GM23338 (cell line): ENCODE data around the gene POLR2H. TPM values are rescaled to one million over a fixed set of nuclear protein-coding genes. Genes with fewer than 3 reads are reported as not detected.

Experiments
- ATAC-seq: fragments of 200-7000 bp; cut with Tn5 transposase; 3 replicates; pipeline ENCODE4 v1.9.1; 2020
- DNase-seq: peaks from one replicate; pipeline ENCODE4 v3.0.0-alpha.2; 2015; ENCODE audit warnings: low spot score
- H2AFZ ChIP-seq: fragments of 200-600 bp; sonication (generic); 2 replicates; pipeline ENCODE4 v1.8.0; 2016; ENCODE audit warnings: antibody characterized with exemption, mild to moderate bottlenecking, moderate library complexity
- H3F3A ChIP-seq: fragments of 200-600 bp; sonication (generic); replicated peaks from 2 replicates; pipeline ENCODE4 v1.8.0; 2017; ENCODE audit warnings: antibody characterized with exemption, mixed run types, low read depth
- H3K27ac ChIP-seq: fragments of 200-600 bp; sonication (generic); 2 replicates; pipeline ENCODE4 v1.6.1; 2016; ENCODE audit warnings: low read depth
- H3K27me3 ChIP-seq: fragments of 200-600 bp; sonication (generic); 2 replicates; pipeline ENCODE4 v1.8.0; 2016; ENCODE audit warnings: mild to moderate bottlenecking, mixed run types, moderate library complexity; ENCODE audit not compliant: insufficient read depth
- H3K36me3 ChIP-seq: fragments of 200-600 bp; sonication (generic); 2 replicates; pipeline ENCODE4 v1.8.0; 2016; ENCODE audit warnings: mild to moderate bottlenecking; ENCODE audit not compliant: insufficient read depth
- H3K4me1 ChIP-seq: fragments of 200-600 bp; sonication (generic); 2 replicates; pipeline ENCODE4 v1.8.0; 2016; ENCODE audit warnings: mild to moderate bottlenecking, moderate library complexity; ENCODE audit not compliant: insufficient read depth
- H3K4me2 ChIP-seq: fragments of 200-600 bp; sonication (generic); 2 replicates; pipeline ENCODE4 v1.7.1; 2017; ENCODE audit warnings: mixed run types
- H3K4me3 ChIP-seq: fragments of 200-600 bp; sonication (generic); 2 replicates; pipeline ENCODE4 v1.6.1; 2016; ENCODE audit warnings: mixed run types
- H3K79me2 ChIP-seq: fragments of 200-600 bp; sonication (generic); replicated peaks from 2 replicates; pipeline ENCODE4 v1.8.0; 2017; ENCODE audit warnings: mild to moderate bottlenecking; ENCODE audit not compliant: insufficient read depth
- H3K9me2 ChIP-seq: fragments of 200-600 bp; sonication (generic); 2 replicates; pipeline ENCODE4 v1.8.0; 2017; ENCODE audit not compliant: insufficient read depth
- H4K20me1 ChIP-seq: fragments of 200-600 bp; sonication (generic); replicated peaks from 2 replicates; pipeline ENCODE4 v1.8.0; 2017; ENCODE audit warnings: mild to moderate bottlenecking; ENCODE audit not compliant: insufficient read depth
- H3K27ac Mint-ChIP-seq: 2 replicates; pipeline ENCODE4 v1.8.0; 2020; ENCODE audit warnings: inconsistent platforms, mild to moderate bottlenecking, moderate library complexity, mixed read lengths
- H3K27me3 Mint-ChIP-seq: 3 replicates; pipeline ENCODE4 v1.8.0; 2022; ENCODE audit warnings: low read depth, mild to moderate bottlenecking, moderate library complexity, mixed read lengths, inconsistent platforms; ENCODE audit not compliant: insufficient read depth, poor library complexity
- H3K36me3 Mint-ChIP-seq: 3 replicates; pipeline ENCODE4 v1.8.0; 2021; ENCODE audit warnings: low read depth, mild to moderate bottlenecking, inconsistent platforms, moderate library complexity, mixed read lengths
- H3K4me1 Mint-ChIP-seq: 3 replicates; pipeline ENCODE4 v1.8.0; 2020; ENCODE audit warnings: mild to moderate bottlenecking, inconsistent platforms, mixed read lengths
- H3K4me3 Mint-ChIP-seq: 3 replicates; pipeline ENCODE4 v1.8.0; 2021; ENCODE audit warnings: moderate library complexity, mild to moderate bottlenecking, inconsistent platforms, mixed read lengths
- H3K9me3 Mint-ChIP-seq: 3 replicates; pipeline ENCODE4 v1.8.0; 2020; ENCODE audit warnings: moderate library complexity, mild to moderate bottlenecking, inconsistent platforms, mixed read lengths
- CREB1 ChIP-seq: fragments of 250-450 bp; sonication (Bioruptor Pico); IDR thresholded peaks from 2 replicates; pipeline ENCODE4 v1.5.0; 2020; ENCODE audit warnings: low read depth, mild to moderate bottlenecking, moderate library complexity
- CTCF ChIP-seq, 2 experiments: fragments of 200-600 bp in 1 of 2; sonication (generic) in 1 of 2; conservative IDR thresholded peaks; 2 replicates each; pipeline versions ENCODE4 v1.5.1 to v1.6.1; 2016 to 2017; ENCODE audit warnings: antibody characterized with exemption in 2 of 2, low read depth in 2 of 2, mild to moderate bottlenecking in 2 of 2, moderate library complexity in 1 of 2
- EZH2 ChIP-seq: fragments of 200-600 bp; sonication (generic); IDR thresholded peaks from one replicate; pipeline ENCODE4 v1.8.0; 2017; ENCODE audit warnings: antibody characterized with exemption, mild to moderate bottlenecking, low read depth; ENCODE audit not compliant: unreplicated experiment
- EZH2phosphoT487 ChIP-seq: fragments of 200-600 bp; sonication (generic); IDR thresholded peaks from one replicate; pipeline ENCODE4 v1.8.1; 2018; ENCODE audit warnings: antibody characterized with exemption; ENCODE audit not compliant: unreplicated experiment
- JUNB ChIP-seq: IDR thresholded peaks from one replicate; pipeline ENCODE4 v1.6.1; 2016; ENCODE audit warnings: antibody characterized with exemption; ENCODE audit not compliant: unreplicated experiment
- NANOG ChIP-seq: IDR thresholded peaks from 2 replicates; pipeline ENCODE4 v1.6.1; 2016; ENCODE audit warnings: antibody characterized with exemption, borderline replicate concordance
- POLR2AphosphoS5 ChIP-seq: IDR thresholded peaks from 2 replicates; pipeline ENCODE4 v1.6.1; 2016; ENCODE audit warnings: antibody characterized with exemption, low read depth
- REST ChIP-seq: IDR thresholded peaks from one replicate; pipeline ENCODE4 v1.6.1; 2018; ENCODE audit warnings: antibody characterized with exemption; ENCODE audit not compliant: unreplicated experiment
- ZNF114 ChIP-seq: fragments of 250-450 bp; sonication (Bioruptor Pico); IDR thresholded peaks from 2 replicates; pipeline ENCODE4 v1.5.0; 2020; ENCODE audit warnings: mild to moderate bottlenecking, moderate library complexity
- ZNF331 ChIP-seq: fragments of 250-450 bp; sonication (Bioruptor Pico); IDR thresholded peaks from 2 replicates; pipeline ENCODE4 v1.5.0; 2020; ENCODE audit warnings: low read depth, mild to moderate bottlenecking, moderate library complexity
- polyA plus RNA-seq: library from polyadenylated mRNA; unstranded; fragments of >200 nt; fragmentation: Nextera tagmentation; extraction: Ambion mirVana; gene quantifications from 2 replicates; pipeline ENCODE4 v1.2.1, GENCODE V29; 2016
- total RNA-seq: library from RNA; depleted of rRNA; stranded (reverse); fragments of >200 nt; shearing (Covaris generic); gene quantifications from 2 replicates; pipeline ENCODE4 v1.2.3, GENCODE V29; 2014
- TF ChIP-seq, protein P1 (sequence below): IDR thresholded peaks from 2 replicates; pipeline ENCODE4 v1.6.1; 2016; ENCODE audit warnings: antibody characterized with exemption

The POLR2H gene
- total and polyA plus RNA-seq, 2 experiments from 2014 or later = 190 to 199 TPM

DNA sequence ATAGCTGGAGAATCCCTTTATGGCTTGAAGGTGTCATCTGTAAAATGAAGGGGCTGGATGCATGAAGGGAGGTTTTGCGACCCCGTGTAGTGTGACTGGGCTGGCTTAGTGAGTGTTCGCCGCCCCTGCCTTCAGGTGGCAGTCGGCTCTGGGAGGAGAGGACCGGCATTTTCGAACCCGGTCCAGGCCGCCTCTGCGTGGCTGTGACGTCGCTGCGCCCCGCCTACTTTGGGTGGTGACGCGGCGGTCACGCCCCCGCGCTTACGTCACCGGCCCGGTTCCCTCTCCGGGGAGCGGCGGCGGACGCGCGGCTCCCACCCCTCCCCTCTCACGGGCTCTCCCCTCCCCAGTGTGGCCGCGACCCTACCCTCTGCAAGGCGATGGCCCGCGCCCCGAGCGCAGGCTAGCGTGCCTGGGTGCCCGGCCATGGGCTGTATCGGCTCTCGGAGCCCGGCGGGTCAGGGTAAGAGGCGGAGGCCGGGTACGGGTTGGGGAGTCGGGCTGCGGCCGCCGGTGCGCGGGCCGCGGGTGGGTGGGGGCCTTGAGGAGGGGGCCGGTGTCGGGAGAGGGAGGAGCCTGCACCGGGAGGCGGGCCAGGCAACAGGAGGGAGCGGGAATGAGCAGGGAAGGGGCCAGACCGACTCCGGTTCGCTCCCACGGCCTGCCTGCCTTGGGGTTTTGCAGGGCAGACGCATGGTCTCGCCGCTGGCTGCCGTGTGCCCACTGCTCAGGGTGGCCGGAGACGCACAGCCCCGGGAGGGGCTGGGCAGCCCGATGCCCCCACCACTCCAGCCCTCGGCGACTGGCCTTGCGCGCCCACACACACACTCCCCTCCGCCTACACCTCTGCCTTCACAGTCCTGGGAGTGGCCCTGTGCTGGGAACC is 25.6 kb upstream of the POLR2H start:
- DNase-seq (peak; percentile 93), ATAC-seq (peak; percentile 65)
- H3K36me3 ChIP-seq = peaks cover 33% of the 10 kb centered on the region
- 0 out of 2 replicates have a peak overlapping the region, but pooled peaks have one; percentile 14 for H2AFZ ChIP-seq
- H3K9me3 Mint-ChIP-seq = peaks cover 3% of the 10 kb centered on the region; the same call in 1 of the 3 replicates
- H3K4me3 Mint-ChIP-seq = peak overlapping the region; percentile 87
- peak overlapping the region; percentile 97 for H3K27ac Mint-ChIP-seq
- peak; percentile 86 for TF ChIP-seq POLR2AphosphoS5
- TF ChIP-seq, protein P1, sequence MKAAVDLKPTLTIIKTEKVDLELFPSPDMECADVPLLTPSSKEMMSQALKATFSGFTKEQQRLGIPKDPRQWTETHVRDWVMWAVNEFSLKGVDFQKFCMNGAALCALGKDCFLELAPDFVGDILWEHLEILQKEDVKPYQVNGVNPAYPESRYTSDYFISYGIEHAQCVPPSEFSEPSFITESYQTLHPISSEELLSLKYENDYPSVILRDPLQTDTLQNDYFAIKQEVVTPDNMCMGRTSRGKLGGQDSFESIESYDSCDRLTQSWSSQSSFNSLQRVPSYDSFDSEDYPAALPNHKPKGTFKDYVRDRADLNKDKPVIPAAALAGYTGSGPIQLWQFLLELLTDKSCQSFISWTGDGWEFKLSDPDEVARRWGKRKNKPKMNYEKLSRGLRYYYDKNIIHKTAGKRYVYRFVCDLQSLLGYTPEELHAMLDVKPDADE = peak; percentile 24; the same call in 1 of the 2 replicates
- no peak for TF ChIP-seq JUNB
- TF ChIP-seq ZNF114 = no peak
- no peak for TF ChIP-seq EZH2phosphoT487
- TF ChIP-seq CREB1 (CRISPR knock-in tag) = peak; percentile 98
- TF ChIP-seq ZNF331 (CRISPR knock-in tag) = no peak
- TF ChIP-seq EZH2 = no peak
- peak in 1 of 2 experiments; percentile 35; a peak in 2 of 4 replicates for TF ChIP-seq CTCF (conservative IDR thresholded peaks at IDR 0.05; ENCODE audit: low read depth in 2 of 2)
- H3K4me3 ChIP-seq = peak overlapping the region; percentile 86
- peaks cover 43% of the 10 kb centered on the region for H3K27me3 Mint-ChIP-seq
- peaks cover 41% of the 10 kb centered on the region for H4K20me1 ChIP-seq
- H3K4me1 ChIP-seq = peaks cover 27% of the 10 kb centered on the region
- H3K79me2 ChIP-seq = peaks cover 32% of the 10 kb centered on the region
- no peaks in the 10 kb centered on the region for H3K9me2 ChIP-seq
- H3K4me1 Mint-ChIP-seq = peaks cover 37% of the 10 kb centered on the region
- H3K4me2 ChIP-seq = peak overlapping the region; percentile 98
- peaks cover 57% of the 10 kb centered on the region for H3F3A ChIP-seq
- H3K36me3 Mint-ChIP-seq = peaks cover 49% of the 10 kb centered on the region
- peak overlapping the region; percentile 98 for H3K27ac ChIP-seq
- no peaks in the 10 kb centered on the region for H3K27me3 ChIP-seq

GRCh38 chr3:184336547-184337398 is 24.7 kb upstream of the POLR2H start:
- Histone ChIP-seq H3F3A (peaks cover 48% of the 10 kb centered on the region), H3K4me3 (peak overlapping the region; percentile 86), H3K4me1 (peaks cover 27% of the 10 kb centered on the region), H3K27me3 (no peaks in the 10 kb centered on the region), H3K36me3 (peaks cover 25% of the 10 kb centered on the region), H3K9me2 (no peaks in the 10 kb centered on the region), H2AFZ (0 out of 2 replicates have a peak overlapping the region, but pooled peaks have one; percentile 14), H3K27ac (peak overlapping the region; percentile 81), H4K20me1 (peaks cover 34% of the 10 kb centered on the region), H3K79me2 (peaks cover 28% of the 10 kb centered on the region), H3K4me2 (peak overlapping the region; percentile 98)
- DNase-seq (peak; percentile 83), ATAC-seq (peak; percentile 10)
- peaks cover 3% of the 10 kb centered on the region; the same call in 1 of the 3 replicates for H3K9me3 Mint-ChIP-seq
- H3K4me3 Mint-ChIP-seq = peak overlapping the region; percentile 87
- peaks cover 40% of the 10 kb centered on the region for H3K4me1 Mint-ChIP-seq
- H3K27ac Mint-ChIP-seq = peak overlapping the region; percentile 95
- H3K27me3 Mint-ChIP-seq = peaks cover 43% of the 10 kb centered on the region
- no peak for TF ChIP-seq EZH2phosphoT487
- no peak for TF ChIP-seq ZNF114
- TF ChIP-seq, protein P1 = 0 out of 2 replicates have a peak, but pooled peaks have one; percentile 46
- TF ChIP-seq CREB1 (CRISPR knock-in tag) = no peak
- no peak for TF ChIP-seq NANOG
- TF ChIP-seq ZNF331 (CRISPR knock-in tag) = no peak
- TF ChIP-seq POLR2AphosphoS5 = no peak
- no peak for TF ChIP-seq REST
- TF ChIP-seq JUNB = no peak
- peaks cover 42% of the 10 kb centered on the region for H3K36me3 Mint-ChIP-seq
